HFF-Myc (cell line): ENCODE data around the gene OR5B12.

Source experiments
- DNase-seq: peaks from one replicate; pipeline ENCODE4 v3.0.0-alpha.2; 2011; ENCODE audit warnings: low read depth; ENCODE audit errors: extremely low read depth
- H3K4me3 ChIP-seq: replicated peaks from 2 replicates; pipeline ENCODE4 v1.5.1; 2011; ENCODE audit warnings: low read depth, mild to moderate bottlenecking, control low read depth, low read length
- CTCF ChIP-seq: IDR thresholded peaks from 2 replicates; pipeline ENCODE4 v1.5.1; 2012; ENCODE audit warnings: mild to moderate bottlenecking, low read depth, low read length, control low read depth; ENCODE audit errors: missing control alignments

OR5B12 gene

GRCh38 chr11:58390551-58391063 lies 51.4 kb downstream of the OR5B12 start:
- TF ChIP-seq CTCF = no peak
- H3K4me3 ChIP-seq = no peak overlapping the region
- DNase-seq = no peak
